Activated CD8-positive, alpha-beta memory T cell treated with anti-CD3 and anti-CD28 coated beads, Interleukin-2, amount 50 U/mL, for 4 hours (primary cell): Measurements from ENCODE around the gene MLN.

ENCODE experiments used
- DNase-seq: peaks from one replicate; pipeline ENCODE4 v3.0.0-alpha.2; 2020

MLN gene

GRCh38 chr6:33788694-33789549 is 14.9 kb downstream of the MLN start, which contains the start of gene LEMD2:
TSS of gene LEMD2 (minus strand) at chr6:33789130. CDS start at chr6:33789116, 14 bp downstream.
- DNase-seq = peak; percentile 92

- peak; percentile 52 for DNase-seq
These were observed 15.7 kb downstream of the MLN start for GRCh38 chr6:33787954-33788693.

- DNase-seq = no peak
These were observed 16.4 kb downstream of the MLN start for GRCh38 chr6:33787346-33787953.

GRCh38 chr6:33786736-33787135 is 17.1 kb downstream of the MLN start:
- DNase-seq = no peak

- DNase-seq = no peak
These were observed 18.0 kb downstream of the MLN start for GRCh38 chr6:33785778-33786177.

- no peak for DNase-seq
These were observed 19.0 kb downstream of the MLN start for GRCh38 chr6:33784787-33785186.

- DNase-seq = no peak
These were observed 19.9 kb downstream of the MLN start for GRCh38 chr6:33783781-33784520.

- DNase-seq = no peak
These were observed 21.2 kb downstream of the MLN start for GRCh38 chr6:33782561-33782960.

- no peak for DNase-seq
These were observed 22.4 kb downstream of the MLN start for GRCh38 chr6:33781131-33781975.

GRCh38 chr6:33779895-33780294 is 23.9 kb downstream of the MLN start:
- DNase-seq = no peak

GRCh38 chr6:33779290-33779689 is 24.5 kb downstream of the MLN start:
- DNase-seq = no peak

GRCh38 chr6:33778444-33779121 is 25.2 kb downstream of the MLN start:
- DNase-seq = no peak

- no peak for DNase-seq
These were observed 26.1 kb downstream of the MLN start for GRCh38 chr6:33777398-33778388.

- DNase-seq = no peak
These were observed 27.0 kb downstream of the MLN start for GRCh38 chr6:33776764-33777163.

- no peak for DNase-seq
These were observed 27.6 kb downstream of the MLN start for GRCh38 chr6:33776186-33776585.

GRCh38 chr6:33774774-33775173 is 29.0 kb downstream of the MLN start:
- no peak for DNase-seq

GRCh38 chr6:33772902-33773472 is 30.8 kb downstream of the MLN start:
- no peak for DNase-seq

- no peak for DNase-seq
These were observed 31.5 kb downstream of the MLN start for GRCh38 chr6:33772082-33772830.
